ENCODE results near the gene REXO2. TPM values are rescaled to one million over a fixed set of nuclear protein-coding genes. Genes with fewer than 3 reads are reported as not detected.

REXO2 gene
- total RNA-seq, 2 experiments from 2014 or later = 59.9 to 65.0 TPM

- BruUV-seq (replicated peaks) = no TSS peak
- no peaks in the 10 kb centered on the region for H3K79me2 ChIP-seq (ENCODE audit: insufficient read depth, low read depth, low read length)
- peaks cover 23% of the 10 kb centered on the region for H3K4me1 ChIP-seq (ENCODE audit: insufficient read depth, low read length, poor library complexity, severe bottlenecking)
- POLR2A ChIA-PET = interaction anchor here (1.1 kb wide), 1 partner anchor 17 kb away, joined by 3 read pairs; no protein-coding TSS in a partner anchor
- H4K20me1 ChIP-seq (ENCODE audit: insufficient read depth, low read length) = no peaks in the 10 kb centered on the region
- intact Hi-C loops (cut with micrococcal nuclease; ENCODE audit: unreplicated experiment) = no loop called here
- H3K9me2 ChIP-seq (ENCODE audit: insufficient read depth, low read length) = no peaks in the 10 kb centered on the region
- CTCF ChIA-PET (ENCODE audit: unreplicated experiment) = no interaction called here
- no peak for DNase-seq (ENCODE audit: low spot score)
- no peak overlapping the region for H3K4me2 ChIP-seq (ENCODE audit: low read length)
- TF ChIP-seq EZH2phosphoT487 (IDR thresholded peaks at IDR 0.05; ENCODE audit: borderline replicate concordance, low read depth, low read length) = no peak
- TF ChIP-seq, protein P1, sequence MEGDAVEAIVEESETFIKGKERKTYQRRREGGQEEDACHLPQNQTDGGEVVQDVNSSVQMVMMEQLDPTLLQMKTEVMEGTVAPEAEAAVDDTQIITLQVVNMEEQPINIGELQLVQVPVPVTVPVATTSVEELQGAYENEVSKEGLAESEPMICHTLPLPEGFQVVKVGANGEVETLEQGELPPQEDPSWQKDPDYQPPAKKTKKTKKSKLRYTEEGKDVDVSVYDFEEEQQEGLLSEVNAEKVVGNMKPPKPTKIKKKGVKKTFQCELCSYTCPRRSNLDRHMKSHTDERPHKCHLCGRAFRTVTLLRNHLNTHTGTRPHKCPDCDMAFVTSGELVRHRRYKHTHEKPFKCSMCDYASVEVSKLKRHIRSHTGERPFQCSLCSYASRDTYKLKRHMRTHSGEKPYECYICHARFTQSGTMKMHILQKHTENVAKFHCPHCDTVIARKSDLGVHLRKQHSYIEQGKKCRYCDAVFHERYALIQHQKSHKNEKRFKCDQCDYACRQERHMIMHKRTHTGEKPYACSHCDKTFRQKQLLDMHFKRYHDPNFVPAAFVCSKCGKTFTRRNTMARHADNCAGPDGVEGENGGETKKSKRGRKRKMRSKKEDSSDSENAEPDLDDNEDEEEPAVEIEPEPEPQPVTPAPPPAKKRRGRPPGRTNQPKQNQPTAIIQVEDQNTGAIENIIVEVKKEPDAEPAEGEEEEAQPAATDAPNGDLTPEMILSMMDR (conservative IDR thresholded peaks at IDR 0.05; ENCODE audit: low read length) = no peak
- no peaks in the 10 kb centered on the region for H3K9me3 ChIP-seq (ENCODE audit: low read length)
- no peak overlapping the region for H3K4me3 ChIP-seq (ENCODE audit: low read depth, low read length, poor library complexity, severe bottlenecking)
- no peak overlapping the region for H3K27ac ChIP-seq (ENCODE audit: low read depth, low read length, poor library complexity, severe bottlenecking)
- no peaks in the 10 kb centered on the region for H3K36me3 ChIP-seq (ENCODE audit: insufficient read depth, low read length)
- no peak overlapping the region for H2AFZ ChIP-seq (ENCODE audit: low read length)
Observed at GRCh38 chr11:114478768-114479167, 39.5 kb downstream of the REXO2 start.

DNA sequence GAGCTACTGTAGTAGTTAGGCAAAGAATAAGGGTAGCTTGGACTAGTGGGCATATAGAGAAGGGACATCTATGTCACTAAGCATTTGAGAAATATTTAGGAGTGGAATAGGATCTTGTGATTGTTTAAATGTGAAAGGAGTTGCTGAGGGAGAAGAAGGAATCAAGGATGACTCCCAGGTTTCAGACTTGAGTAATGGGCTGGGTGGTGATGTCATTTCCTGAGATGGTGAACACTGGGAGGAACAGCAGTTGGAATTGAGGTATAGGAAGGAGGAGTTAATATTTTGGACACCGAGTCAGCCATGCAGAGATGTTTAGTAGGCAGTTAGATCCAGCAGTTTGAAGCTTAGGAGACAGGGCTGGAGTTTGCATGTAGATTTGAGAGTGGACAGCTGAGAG, 40.1 kb downstream of the REXO2 start:
- Histone ChIP-seq H3K27ac (ENCODE audit: low read depth, low read length, poor library complexity, severe bottlenecking) (no peak overlapping the region), H2AFZ (ENCODE audit: low read length) (no peak overlapping the region), H3K4me2 (ENCODE audit: low read length) (no peak overlapping the region), H3K9me3 (ENCODE audit: low read length) (no peaks in the 10 kb centered on the region), H3K79me2 (ENCODE audit: insufficient read depth, low read depth, low read length) (no peaks in the 10 kb centered on the region), H3K4me3 (ENCODE audit: low read depth, low read length, poor library complexity, severe bottlenecking) (no peak overlapping the region), H3K36me3 (ENCODE audit: insufficient read depth, low read length) (no peaks in the 10 kb centered on the region), H3K4me1 (ENCODE audit: insufficient read depth, low read length, poor library complexity, severe bottlenecking) (peaks cover 23% of the 10 kb centered on the region), H3K9me2 (ENCODE audit: insufficient read depth, low read length) (no peaks in the 10 kb centered on the region), H4K20me1 (ENCODE audit: insufficient read depth, low read length) (no peaks in the 10 kb centered on the region)
- POLR2A ChIA-PET = interaction anchor here (0.9 to 1.1 kb wide), 2 partner anchors 17 to 636 kb away, joined by 3 read pairs; no protein-coding TSS in a partner anchor
- intact Hi-C loops (cut with micrococcal nuclease; ENCODE audit: unreplicated experiment) = no loop called here
- no peak for DNase-seq (ENCODE audit: low spot score)
- TF ChIP-seq, protein P1 (conservative IDR thresholded peaks at IDR 0.05; ENCODE audit: low read length) = no peak
- no peak for TF ChIP-seq EZH2phosphoT487 (IDR thresholded peaks at IDR 0.05; ENCODE audit: borderline replicate concordance, low read depth, low read length)
- CTCF ChIA-PET (ENCODE audit: unreplicated experiment) = no interaction called here
- BruUV-seq (replicated peaks) = no TSS peak

DNA sequence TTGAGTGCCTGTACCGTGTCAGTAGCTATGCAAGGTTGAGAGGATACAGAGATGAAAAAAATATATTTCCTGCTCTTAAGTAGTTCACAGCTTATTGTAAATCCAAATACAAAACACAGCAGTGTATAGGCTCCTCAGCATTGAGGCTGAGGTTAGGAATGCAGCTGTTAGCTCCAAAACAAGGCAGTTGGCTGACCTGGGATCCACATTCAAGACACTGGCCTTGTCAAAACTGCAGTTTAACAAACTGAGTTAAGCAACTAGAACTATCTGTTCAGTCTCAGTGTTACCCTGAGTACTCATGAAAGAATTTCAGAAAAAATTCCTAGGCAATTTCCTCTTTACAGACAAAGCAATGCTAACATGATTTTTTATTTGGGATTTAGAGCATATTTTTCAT, 42.8 kb downstream of the REXO2 start:
- H3K4me3 ChIP-seq (ENCODE audit: low read depth, low read length, poor library complexity, severe bottlenecking) = peak overlapping the region; percentile 24
- H3K36me3 ChIP-seq (ENCODE audit: insufficient read depth, low read length) = no peaks in the 10 kb centered on the region
- H3K4me1 ChIP-seq (ENCODE audit: insufficient read depth, low read length, poor library complexity, severe bottlenecking) = peaks cover 23% of the 10 kb centered on the region
- no peaks in the 10 kb centered on the region for H4K20me1 ChIP-seq (ENCODE audit: insufficient read depth, low read length)
- no peaks in the 10 kb centered on the region for H3K79me2 ChIP-seq (ENCODE audit: insufficient read depth, low read depth, low read length)
- ChIA-PET CTCF (ENCODE audit: unreplicated experiment) (interaction anchor here (1.0 kb wide), 1 partner anchor 135 kb away, joined by 4 read pairs; no protein-coding TSS in a partner anchor), POLR2A (interaction anchor here (0.9 to 1.0 kb wide), 2 partner anchors 28 to 43 kb away, joined by 4 read pairs; partner anchors contain the start of gene REXO2)
- H3K27ac ChIP-seq (ENCODE audit: low read depth, low read length, poor library complexity, severe bottlenecking) = peak overlapping the region; percentile 35
- no peaks in the 10 kb centered on the region for H3K9me3 ChIP-seq (ENCODE audit: low read length)
- BruUV-seq (replicated peaks) = no TSS peak
- peak; percentile 6 for DNase-seq (ENCODE audit: low spot score)
- peak overlapping the region; percentile 54 for H3K4me2 ChIP-seq (ENCODE audit: low read length)
- TF ChIP-seq, protein P1 (conservative IDR thresholded peaks at IDR 0.05; ENCODE audit: low read length) = no peak
- no peak for TF ChIP-seq EZH2phosphoT487 (IDR thresholded peaks at IDR 0.05; ENCODE audit: borderline replicate concordance, low read depth, low read length)
- H2AFZ ChIP-seq (ENCODE audit: low read length) = peak overlapping the region; percentile 83; the same call in 1 of the 2 replicates
- intact Hi-C loops (cut with micrococcal nuclease; ENCODE audit: unreplicated experiment) = loop anchor here (2.0 to 10.0 kb wide), 2 partner anchors 81 to 137 kb away; partner anchors contain the start of genes C11orf71 and RBM7
- H3K9me2 ChIP-seq (ENCODE audit: insufficient read depth, low read length) = no peaks in the 10 kb centered on the region
